DOHH2 (cell line): ENCODE measurements around the gene P2RX6.

Source experiments
- H3F3A ChIP-seq: fragments of 200-600 bp; sonication (generic), shearing (Covaris generic); 2 replicates; pipeline ENCODE4 v1.6.0; 2016; ENCODE audit warnings: antibody characterized with exemption, mild to moderate bottlenecking; ENCODE audit not compliant: control insufficient read depth, insufficient read depth
- H3K27ac ChIP-seq: fragments of 200-600 bp; sonication (generic); 2 replicates; pipeline ENCODE4 v1.5.1; 2014; ENCODE audit warnings: low read depth, mild to moderate bottlenecking, low read length, moderate library complexity
- H3K27me3 ChIP-seq: fragments of 200-600 bp; sonication (generic); 2 replicates; pipeline ENCODE4 v1.6.1; 2014; ENCODE audit warnings: mild to moderate bottlenecking, low read length, mixed read lengths; ENCODE audit not compliant: control insufficient read depth
- H3K36me3 ChIP-seq: fragments of 200-600 bp; sonication (generic); 2 replicates; pipeline ENCODE4 v1.6.1; 2014; ENCODE audit warnings: mild to moderate bottlenecking, low read length, moderate library complexity, mixed read lengths; ENCODE audit not compliant: control insufficient read depth
- H3K4me1 ChIP-seq: fragments of 200-600 bp; sonication (generic); 2 replicates; pipeline ENCODE4 v1.6.1; 2014; ENCODE audit warnings: mild to moderate bottlenecking, low read length, mixed read lengths; ENCODE audit not compliant: control insufficient read depth
- H3K4me2 ChIP-seq: fragments of 200-600 bp; sonication (generic); 2 replicates; pipeline ENCODE4 v1.6.0; 2014; ENCODE audit warnings: mild to moderate bottlenecking, low read length, moderate library complexity
- H3K4me3 ChIP-seq: fragments of 200-600 bp; sonication (generic); 2 replicates; pipeline ENCODE4 v1.5.1; 2014; ENCODE audit warnings: mild to moderate bottlenecking, low read length, mixed read lengths
- H3K79me2 ChIP-seq: fragments of 200-600 bp; sonication (generic); 2 replicates; pipeline ENCODE4 v1.6.1; 2014; ENCODE audit warnings: mild to moderate bottlenecking, low read length, mixed read lengths; ENCODE audit not compliant: control insufficient read depth
- H3K9me2 ChIP-seq: fragments of 200-600 bp; sonication (generic); replicated peaks from 2 replicates; pipeline ENCODE4 v1.6.1; 2014; ENCODE audit warnings: mild to moderate bottlenecking, low read length, mixed read lengths; ENCODE audit not compliant: control insufficient read depth
- H3K9me3 ChIP-seq: fragments of 200-600 bp; sonication (generic); 2 replicates; pipeline ENCODE4 v1.6.1; 2014; ENCODE audit warnings: antibody characterized with exemption, low read length, mixed read lengths; ENCODE audit not compliant: control insufficient read depth, insufficient read depth
- H4K20me1 ChIP-seq: fragments of 200-600 bp; sonication (generic); 2 replicates; pipeline ENCODE4 v1.6.0; 2014; ENCODE audit warnings: low read depth, mild to moderate bottlenecking, antibody characterized with exemption, low read length, moderate library complexity; ENCODE audit not compliant: control insufficient read depth, insufficient read depth
- EZH2phosphoT487 ChIP-seq: fragments of 200-600 bp; sonication (generic); IDR thresholded peaks from 2 replicates; pipeline ENCODE4 v1.6.1; 2017; ENCODE audit warnings: borderline replicate concordance, mild to moderate bottlenecking, antibody characterized with exemption, low read length, moderate library complexity, mixed read lengths
- TF ChIP-seq, protein P1 (sequence below): fragments of 200-600 bp; sonication (generic); IDR thresholded peaks from one replicate; pipeline ENCODE4 v1.5.1; 2014; ENCODE audit warnings: antibody characterized with exemption, mild to moderate bottlenecking, low read depth, low read length; ENCODE audit not compliant: poor library complexity, severe bottlenecking

Gene P2RX6

DNA sequence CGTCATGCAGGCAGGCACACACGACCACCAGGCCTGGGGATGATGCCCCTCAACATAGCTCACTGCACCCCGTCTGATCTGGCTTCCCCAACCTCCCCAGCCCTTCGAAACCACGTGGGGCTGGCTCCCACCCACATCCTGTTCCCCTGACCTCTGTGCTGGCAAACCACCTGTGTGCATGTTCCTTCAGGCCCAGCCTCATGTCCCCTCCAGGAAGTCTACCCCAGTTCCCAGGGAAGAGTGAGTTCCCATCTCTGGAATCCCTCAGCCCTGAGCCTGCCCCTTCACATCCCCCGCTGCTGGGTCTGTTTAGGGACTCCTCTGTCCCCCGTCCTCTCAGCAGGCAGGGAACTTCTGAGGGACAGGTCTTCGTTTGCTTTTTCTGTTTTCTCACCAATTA is 10.3 kb downstream of the P2RX6 start:
- no peak overlapping the region for H3K27ac ChIP-seq
- H3K79me2 ChIP-seq = no peaks in the 10 kb centered on the region
- H3K4me3 ChIP-seq = no peak overlapping the region
- no peak overlapping the region for H3K4me2 ChIP-seq
- no peaks in the 10 kb centered on the region for H3K9me2 ChIP-seq
- H3F3A ChIP-seq = no peaks in the 10 kb centered on the region
- no peaks in the 10 kb centered on the region for H3K27me3 ChIP-seq
- no peaks in the 10 kb centered on the region for H3K9me3 ChIP-seq
- TF ChIP-seq EZH2phosphoT487 = no peak
- TF ChIP-seq, protein P1, sequence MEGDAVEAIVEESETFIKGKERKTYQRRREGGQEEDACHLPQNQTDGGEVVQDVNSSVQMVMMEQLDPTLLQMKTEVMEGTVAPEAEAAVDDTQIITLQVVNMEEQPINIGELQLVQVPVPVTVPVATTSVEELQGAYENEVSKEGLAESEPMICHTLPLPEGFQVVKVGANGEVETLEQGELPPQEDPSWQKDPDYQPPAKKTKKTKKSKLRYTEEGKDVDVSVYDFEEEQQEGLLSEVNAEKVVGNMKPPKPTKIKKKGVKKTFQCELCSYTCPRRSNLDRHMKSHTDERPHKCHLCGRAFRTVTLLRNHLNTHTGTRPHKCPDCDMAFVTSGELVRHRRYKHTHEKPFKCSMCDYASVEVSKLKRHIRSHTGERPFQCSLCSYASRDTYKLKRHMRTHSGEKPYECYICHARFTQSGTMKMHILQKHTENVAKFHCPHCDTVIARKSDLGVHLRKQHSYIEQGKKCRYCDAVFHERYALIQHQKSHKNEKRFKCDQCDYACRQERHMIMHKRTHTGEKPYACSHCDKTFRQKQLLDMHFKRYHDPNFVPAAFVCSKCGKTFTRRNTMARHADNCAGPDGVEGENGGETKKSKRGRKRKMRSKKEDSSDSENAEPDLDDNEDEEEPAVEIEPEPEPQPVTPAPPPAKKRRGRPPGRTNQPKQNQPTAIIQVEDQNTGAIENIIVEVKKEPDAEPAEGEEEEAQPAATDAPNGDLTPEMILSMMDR = no peak
- peaks cover 2% of the 10 kb centered on the region; the same call in 1 of the 2 replicates for H3K4me1 ChIP-seq
- no peaks in the 10 kb centered on the region for H3K36me3 ChIP-seq
- peaks cover 4% of the 10 kb centered on the region; the same call in 1 of the 2 replicates for H4K20me1 ChIP-seq

DNA sequence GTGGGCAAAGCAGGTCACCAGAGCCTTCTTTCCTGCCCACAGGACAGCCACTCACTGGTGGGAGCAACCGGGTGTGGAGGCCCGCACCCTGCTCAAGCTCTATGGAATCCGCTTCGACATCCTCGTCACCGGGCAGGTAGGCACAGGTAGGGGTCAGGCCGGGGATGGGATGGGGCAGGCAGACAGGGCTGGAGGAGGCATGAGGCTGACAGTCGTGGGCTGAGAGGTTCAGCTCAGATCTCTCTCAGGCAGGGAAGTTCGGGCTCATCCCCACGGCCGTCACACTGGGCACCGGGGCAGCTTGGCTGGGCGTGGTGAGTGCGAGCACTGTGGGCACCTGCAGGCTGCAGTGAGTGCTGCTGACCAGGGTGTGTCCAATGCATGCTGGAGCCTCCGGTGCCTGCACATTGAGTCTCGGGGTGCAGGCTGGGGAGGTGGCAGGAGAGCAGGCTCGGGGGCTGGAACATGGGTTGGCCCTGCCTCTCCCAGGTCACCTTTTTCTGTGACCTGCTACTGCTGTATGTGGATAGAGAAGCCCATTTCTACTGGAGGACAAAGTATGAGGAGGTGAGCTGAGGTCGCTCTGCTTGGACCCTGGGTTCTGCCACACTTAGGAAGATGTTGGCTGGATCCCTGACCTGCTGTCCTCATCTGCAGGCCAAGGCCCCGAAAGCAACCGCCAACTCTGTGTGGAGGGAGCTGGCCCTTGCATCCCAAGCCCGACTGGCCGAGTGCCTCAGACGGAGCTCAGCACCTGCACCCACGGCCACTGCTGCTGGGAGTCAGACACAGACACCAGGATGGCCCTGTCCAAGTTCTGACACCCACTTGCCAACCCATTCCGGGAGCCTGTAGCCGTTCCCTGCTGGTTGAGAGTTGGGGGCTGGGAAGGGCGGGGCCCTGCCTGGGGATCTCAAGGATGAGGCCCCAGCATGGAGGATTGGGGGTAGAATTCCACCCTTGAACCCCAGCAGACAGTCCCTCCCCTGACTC is 11.1 kb downstream of the P2RX6 start:
- Histone ChIP-seq H3K36me3 (no peaks in the 10 kb centered on the region), H3K27ac (no peak overlapping the region), H3K9me3 (no peaks in the 10 kb centered on the region), H3K9me2 (no peaks in the 10 kb centered on the region), H3K4me1 (peaks cover 2% of the 10 kb centered on the region; the same call in 1 of the 2 replicates), H3K4me3 (no peak overlapping the region), H3K79me2 (no peaks in the 10 kb centered on the region), H4K20me1 (peaks cover 4% of the 10 kb centered on the region; the same call in 1 of the 2 replicates), H3K4me2 (no peak overlapping the region), H3K27me3 (no peaks in the 10 kb centered on the region), H3F3A (no peaks in the 10 kb centered on the region)
- TF ChIP-seq, protein P1 = no peak
- no peak for TF ChIP-seq EZH2phosphoT487

DNA sequence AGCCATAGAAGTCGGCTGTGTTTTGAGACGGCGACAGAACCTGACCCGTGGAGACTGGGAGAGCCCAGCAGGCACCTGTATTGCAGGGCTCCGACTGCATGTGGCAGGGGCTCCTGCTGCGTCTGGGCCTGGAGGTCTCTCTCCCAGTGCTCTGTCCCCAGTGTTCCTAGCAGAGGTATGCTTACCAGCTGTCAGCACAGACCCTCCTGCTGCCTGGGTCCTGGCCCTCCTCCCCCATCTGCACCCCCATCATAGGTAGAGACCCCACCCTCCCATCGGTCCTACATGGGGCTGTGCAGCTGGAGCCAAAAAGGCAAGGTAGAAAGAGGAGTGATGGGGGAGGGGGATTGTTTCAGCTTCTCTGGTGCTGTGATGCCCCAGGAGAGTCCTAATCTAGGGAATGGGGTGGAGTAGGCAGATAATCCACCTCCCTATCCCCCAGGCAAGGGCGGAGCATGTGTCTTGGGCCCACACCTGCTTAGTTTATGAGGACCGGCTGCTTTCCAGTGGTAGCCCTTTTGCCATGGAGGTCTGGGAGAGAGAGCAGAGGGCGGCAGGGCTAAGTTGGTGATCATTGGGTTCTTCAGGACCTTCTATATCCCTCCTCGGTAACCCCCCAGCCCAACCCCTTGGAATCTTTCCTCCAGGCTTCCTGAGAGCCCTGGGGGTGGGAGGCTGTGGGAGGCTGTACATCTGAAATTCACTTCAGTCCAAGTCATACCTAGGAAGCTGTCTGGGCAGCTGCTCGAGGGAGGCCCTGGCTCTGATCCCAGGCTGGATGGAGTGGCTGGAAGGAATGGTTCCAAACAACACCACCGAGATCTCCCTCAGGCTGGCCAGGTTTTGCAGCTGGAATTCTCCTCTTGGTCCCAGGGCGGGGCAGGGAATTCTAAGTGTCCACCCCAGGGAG is 12.1 kb downstream of the P2RX6 start:
- Histone ChIP-seq H3F3A (no peaks in the 10 kb centered on the region), H3K4me1 (peaks cover 2% of the 10 kb centered on the region; the same call in 1 of the 2 replicates), H3K27me3 (no peaks in the 10 kb centered on the region), H3K27ac (no peak overlapping the region), H3K79me2 (no peaks in the 10 kb centered on the region), H4K20me1 (no peaks in the 10 kb centered on the region), H3K9me3 (no peaks in the 10 kb centered on the region), H3K9me2 (no peaks in the 10 kb centered on the region), H3K4me3 (no peak overlapping the region), H3K36me3 (no peaks in the 10 kb centered on the region), H3K4me2 (no peak overlapping the region)
- no peak for TF ChIP-seq EZH2phosphoT487
- TF ChIP-seq, protein P1 = no peak
